Measurements from ENCODE around the gene ZNF165.
"Not testable (repeated sequence)": the region's sequence is repeated elsewhere in the genome, so short reads cannot be mapped to it uniquely, and the experiment has no call there.

ZNF165 gene

DNA sequence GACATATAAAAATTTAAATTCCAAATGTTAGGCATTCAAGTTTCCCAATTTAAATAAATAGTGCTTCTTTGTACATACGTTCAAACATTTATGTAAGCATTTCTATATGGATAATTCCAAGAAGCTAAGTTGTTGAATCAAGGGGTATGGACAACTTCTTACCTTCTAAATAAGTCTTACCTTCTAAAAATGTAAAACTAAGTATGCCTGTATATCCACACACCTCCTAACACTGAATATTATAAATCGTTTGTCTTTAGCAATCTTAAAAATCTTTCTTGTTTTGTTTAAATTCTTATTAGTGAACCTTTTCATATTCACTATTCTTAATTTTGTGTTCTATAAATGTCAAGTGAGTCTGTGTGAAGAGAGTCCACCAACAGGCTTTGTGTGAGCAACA lies 41.5 kb downstream of the ZNF165 start:
- DNase-seq (ENCODE audit: low read depth) = no peak

- DNase-seq (ENCODE audit: low read depth) = not testable (repeated sequence)
Measured at GRCh38 chr6:28122283-28122682, 41.9 kb downstream of the ZNF165 start.

DNA sequence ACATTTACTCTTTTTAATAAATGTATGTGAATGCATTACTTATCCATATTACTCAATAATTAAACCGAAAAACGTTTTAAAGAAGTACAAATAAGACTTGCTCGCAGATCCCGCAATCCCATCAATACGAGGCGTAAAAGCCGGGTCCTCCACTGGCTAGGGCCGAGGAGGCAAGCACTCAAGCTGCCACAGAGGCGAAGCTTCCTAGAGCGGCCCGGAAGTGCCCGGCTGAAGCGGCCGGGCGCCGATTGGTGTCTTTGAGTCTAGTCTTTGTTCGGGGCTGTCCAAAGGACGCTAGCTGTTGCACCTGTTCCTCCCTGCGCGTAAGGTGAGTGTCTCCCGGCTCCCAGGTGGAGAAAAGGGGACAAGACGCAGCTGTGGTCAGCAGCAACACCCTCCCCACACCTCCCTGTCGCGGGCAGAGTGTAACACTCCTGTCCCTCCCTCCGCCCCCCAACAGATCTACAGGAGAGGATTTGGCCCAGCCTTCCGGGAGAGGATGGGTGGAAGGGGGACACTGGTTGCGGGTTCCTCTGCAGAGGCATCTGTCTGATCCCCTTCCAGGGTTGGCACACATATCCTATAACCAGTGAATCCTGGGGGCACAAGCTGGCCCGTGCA lies 44.1 kb downstream of the ZNF165 start, which contains the start of gene ZSCAN16:
Gene ZSCAN16 (plus strand): TSS at position 260 of the 621 bp plus-strand sequence. CDS start 835 bp downstream, outside the sequence.
- peak; percentile 47 for DNase-seq (ENCODE audit: low read depth)

- no peak for DNase-seq (ENCODE audit: low read depth)
Measured at GRCh38 chr6:28124971-28125353, 44.6 kb downstream of the ZNF165 start.

- no peak for DNase-seq (ENCODE audit: low read depth)
Measured at GRCh38 chr6:28125401-28125800, 45.0 kb downstream of the ZNF165 start.

GRCh38 chr6:28134015-28134414 lies 53.6 kb downstream of the ZNF165 start:
- no peak for DNase-seq (ENCODE audit: low read depth)

- no peak for DNase-seq (ENCODE audit: low read depth)
Measured at GRCh38 chr6:28134716-28135115, 54.3 kb downstream of the ZNF165 start.

GRCh38 chr6:28135393-28135792 lies 55.0 kb downstream of the ZNF165 start:
- DNase-seq (ENCODE audit: low read depth) = no peak

DNA sequence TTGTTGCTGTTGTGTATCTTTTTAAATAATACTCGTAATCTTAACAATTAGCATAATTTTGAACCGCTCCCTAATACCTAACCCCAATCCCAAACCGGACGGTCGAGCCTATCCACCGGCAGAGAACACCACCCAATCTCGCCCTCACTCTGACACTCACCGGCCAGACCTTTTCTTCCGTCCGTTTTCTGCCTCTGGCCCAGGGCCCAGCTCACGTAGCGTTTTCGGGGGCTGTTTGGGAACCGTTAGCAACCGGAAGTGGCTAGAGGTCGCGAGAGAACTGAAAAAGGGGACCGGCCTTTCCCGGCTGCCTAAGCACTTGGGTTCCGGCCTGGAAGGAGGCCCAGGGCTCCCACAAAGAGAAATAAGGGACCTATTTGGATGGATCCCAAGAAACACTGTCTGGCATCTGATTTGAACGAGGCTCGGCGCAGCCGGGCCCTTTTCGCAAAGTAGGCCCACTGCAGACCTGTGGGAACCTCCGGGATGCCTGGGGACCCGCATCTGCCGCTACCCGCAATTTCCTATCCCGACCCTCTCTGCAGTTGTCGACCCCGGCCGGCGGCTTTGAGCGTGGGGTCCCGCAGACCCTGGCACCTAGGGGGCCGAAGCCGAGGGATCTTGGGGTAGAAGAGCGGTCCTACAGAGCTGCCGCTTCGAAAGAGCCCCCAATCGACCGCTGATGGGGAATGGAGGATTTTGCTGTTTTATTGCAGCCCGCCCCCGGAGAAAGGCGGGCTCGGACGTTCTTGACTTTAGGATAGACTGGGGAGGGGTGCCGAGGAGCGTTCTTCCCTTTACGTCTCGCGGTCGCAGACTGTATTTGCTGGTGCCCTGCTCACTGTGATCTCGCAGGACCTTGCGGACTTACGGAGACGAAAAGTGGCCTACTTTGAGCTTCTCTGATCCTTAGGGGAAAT lies 56.5 kb downstream of the ZNF165 start:
- DNase-seq (ENCODE audit: low read depth) = peak; percentile 42

GRCh38 chr6:28137505-28137981 lies 57.2 kb downstream of the ZNF165 start:
- no peak for DNase-seq (ENCODE audit: low read depth)

Measured in T follicular helper cell (primary cell).